Suprapubic skin (tissue), 4 donors: ENCODE measurements around the gene LRP4. TPM values are rescaled to one million over a fixed set of nuclear protein-coding genes. Genes with fewer than 3 reads are reported as not detected.

Source experiments
- DNase-seq, 2 donors: peaks; one replicate each; pipeline ENCODE4 v3.0.0-alpha.2; 2019; ENCODE audit warnings: low spot score in 2 of 2
- H3K27ac ChIP-seq: fragments of 200-600 bp; sonication (generic); one replicate; pipeline ENCODE4 v1.5.1; 2019
- H3K27me3 ChIP-seq: fragments of 200-600 bp; sonication (generic); one replicate; pipeline ENCODE4 v1.5.1; 2019
- H3K36me3 ChIP-seq: fragments of 200-600 bp; sonication (generic); one replicate; pipeline ENCODE4 v1.5.1; 2019
- H3K4me1 ChIP-seq: fragments of 200-600 bp; sonication (generic); one replicate; pipeline ENCODE4 v1.5.1; 2019
- H3K4me3 ChIP-seq: fragments of 200-600 bp; sonication (generic); one replicate; pipeline ENCODE4 v1.5.1; 2019; ENCODE audit warnings: mild to moderate bottlenecking
- H3K9me3 ChIP-seq: fragments of 200-600 bp; sonication (generic); one replicate; pipeline ENCODE4 v1.5.1; 2019
- EP300 ChIP-seq: sonication (generic); formaldehyde crosslinking; IDR thresholded peaks from one replicate; pipeline ENCODE4 v1.6.1; 2017; ENCODE audit warnings: antibody characterized with exemption
- POLR2A ChIP-seq, 2 donors: fragments of 450-650 bp; IDR thresholded peaks; one replicate each; pipeline ENCODE4 v1.6.1; 2017; ENCODE audit warnings: antibody characterized with exemption in 2 of 2, mild to moderate bottlenecking in 2 of 2, moderate library complexity in 2 of 2
- POLR2AphosphoS5 ChIP-seq, 3 donors: sonication (generic); formaldehyde crosslinking; IDR thresholded peaks; one replicate each; pipeline ENCODE4 v1.6.1; 2017; ENCODE audit warnings: antibody characterized with exemption in 3 of 3
- WGBS: methylation state at CpG from one replicate; pipeline ENCODE4 v1.1.5; 2018; 5-methylcytosine and 5-hydroxymethylcytosine counted together
- total RNA-seq, 4 donors: library from RNA; depleted of rRNA; stranded (reverse); fragments of >200 nt; gene quantifications; one replicate each; pipeline ENCODE4 v1.1.0, GENCODE V29; 2016
- TF ChIP-seq, protein P1 (sequence below), 2 donors: fragments of 200-600 bp in 1 of 2; fragments of 450-650 bp in 1 of 2; sonication (generic) in 1 of 2; IDR thresholded peaks; one replicate each; pipeline ENCODE4 v1.5.1; 2016 to 2019; ENCODE audit warnings: antibody characterized with exemption in 2 of 2, mild to moderate bottlenecking in 1 of 2, moderate library complexity in 1 of 2

Gene LRP4
- total RNA-seq, 4 donors from 2014 or later, result 52.2 to 308 (median 90.4) TPM

- Histone ChIP-seq H3K36me3 (no peaks in the 10 kb centered on the region), H3K27ac (no peak overlapping the region), H3K4me1 (peaks cover 5% of the 10 kb centered on the region), H3K27me3 (no peaks in the 10 kb centered on the region), H3K9me3 (no peaks in the 10 kb centered on the region), H3K4me3 (no peak overlapping the region)
- TF ChIP-seq POLR2AphosphoS5 (IDR thresholded peaks at IDR 0.05), result no peak
- TF ChIP-seq POLR2A (IDR thresholded peaks at IDR 0.05), result no peak
- TF ChIP-seq, protein P1, sequence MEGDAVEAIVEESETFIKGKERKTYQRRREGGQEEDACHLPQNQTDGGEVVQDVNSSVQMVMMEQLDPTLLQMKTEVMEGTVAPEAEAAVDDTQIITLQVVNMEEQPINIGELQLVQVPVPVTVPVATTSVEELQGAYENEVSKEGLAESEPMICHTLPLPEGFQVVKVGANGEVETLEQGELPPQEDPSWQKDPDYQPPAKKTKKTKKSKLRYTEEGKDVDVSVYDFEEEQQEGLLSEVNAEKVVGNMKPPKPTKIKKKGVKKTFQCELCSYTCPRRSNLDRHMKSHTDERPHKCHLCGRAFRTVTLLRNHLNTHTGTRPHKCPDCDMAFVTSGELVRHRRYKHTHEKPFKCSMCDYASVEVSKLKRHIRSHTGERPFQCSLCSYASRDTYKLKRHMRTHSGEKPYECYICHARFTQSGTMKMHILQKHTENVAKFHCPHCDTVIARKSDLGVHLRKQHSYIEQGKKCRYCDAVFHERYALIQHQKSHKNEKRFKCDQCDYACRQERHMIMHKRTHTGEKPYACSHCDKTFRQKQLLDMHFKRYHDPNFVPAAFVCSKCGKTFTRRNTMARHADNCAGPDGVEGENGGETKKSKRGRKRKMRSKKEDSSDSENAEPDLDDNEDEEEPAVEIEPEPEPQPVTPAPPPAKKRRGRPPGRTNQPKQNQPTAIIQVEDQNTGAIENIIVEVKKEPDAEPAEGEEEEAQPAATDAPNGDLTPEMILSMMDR (IDR thresholded peaks at IDR 0.05), result no peak
- TF ChIP-seq EP300, result no peak
- DNase-seq, result no peak
These were observed 81.5 kb downstream of the LRP4 start for GRCh38 chr11:46836870-46837269.

DNA sequence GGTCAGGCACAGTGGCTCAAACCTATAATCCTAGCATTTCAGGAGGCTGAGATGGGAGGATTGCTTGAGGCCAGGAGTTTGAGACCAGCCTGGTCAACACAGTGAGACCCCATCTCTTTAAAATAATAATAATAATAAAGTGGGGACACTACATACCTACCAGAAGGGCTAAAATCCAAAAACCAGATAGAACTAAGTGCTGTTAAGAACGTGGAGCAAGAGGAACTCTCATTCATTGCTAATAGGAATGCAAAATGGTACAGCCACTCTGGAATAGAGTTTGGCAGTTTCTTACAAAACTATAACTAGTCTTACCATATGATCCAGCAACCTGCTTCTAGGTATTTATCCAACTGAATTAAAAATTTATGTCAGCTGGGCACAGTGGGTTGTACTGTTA is 81.9 kb downstream of the LRP4 start:
- no peak for TF ChIP-seq POLR2AphosphoS5 (IDR thresholded peaks at IDR 0.05)
- H3K27ac ChIP-seq, result no peak overlapping the region
- 96% methylated on average over 1 of the region's 1 CpG for WGBS

DNA sequence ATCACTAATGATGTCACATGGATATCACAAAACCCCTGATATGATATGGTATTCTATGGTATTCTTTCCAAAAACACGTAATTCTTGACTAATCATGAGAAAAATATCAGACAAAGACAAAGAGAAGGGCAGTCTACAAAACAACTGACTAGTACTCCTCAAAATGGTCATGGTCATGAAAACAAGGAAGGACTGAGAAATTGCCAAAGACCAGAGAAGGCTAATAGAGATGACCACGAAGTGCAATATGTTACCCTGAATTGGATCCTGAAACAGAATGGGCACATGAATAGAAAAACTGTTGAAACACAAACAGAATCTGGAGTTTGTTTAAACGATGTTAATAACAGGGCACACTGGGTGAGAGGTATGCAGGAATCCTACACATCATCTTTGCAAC is 82.5 kb downstream of the LRP4 start:
- no peak for DNase-seq
- no peaks in the 10 kb centered on the region for H3K9me3 ChIP-seq
- H3K4me1 ChIP-seq, result peaks cover 5% of the 10 kb centered on the region
- no peak overlapping the region for H3K27ac ChIP-seq
- H3K4me3 ChIP-seq, result no peak overlapping the region
- no peaks in the 10 kb centered on the region for H3K27me3 ChIP-seq
- WGBS, result 82% methylated on average over 3 of the region's 3 CpGs
- no peaks in the 10 kb centered on the region for H3K36me3 ChIP-seq
- TF ChIP-seq POLR2AphosphoS5 (IDR thresholded peaks at IDR 0.05), result no peak
- TF ChIP-seq POLR2A (IDR thresholded peaks at IDR 0.05), result no peak
- TF ChIP-seq, protein P1 (IDR thresholded peaks at IDR 0.05), result no peak
- TF ChIP-seq EP300, result no peak

More for the DNA sequence above, 81.9 kb downstream of the LRP4 start:
- Histone ChIP-seq H3K4me1 (peaks cover 5% of the 10 kb centered on the region), H3K36me3 (no peaks in the 10 kb centered on the region), H3K9me3 (no peaks in the 10 kb centered on the region), H3K4me3 (no peak overlapping the region), H3K27me3 (no peaks in the 10 kb centered on the region)
- no peak for DNase-seq

DNA sequence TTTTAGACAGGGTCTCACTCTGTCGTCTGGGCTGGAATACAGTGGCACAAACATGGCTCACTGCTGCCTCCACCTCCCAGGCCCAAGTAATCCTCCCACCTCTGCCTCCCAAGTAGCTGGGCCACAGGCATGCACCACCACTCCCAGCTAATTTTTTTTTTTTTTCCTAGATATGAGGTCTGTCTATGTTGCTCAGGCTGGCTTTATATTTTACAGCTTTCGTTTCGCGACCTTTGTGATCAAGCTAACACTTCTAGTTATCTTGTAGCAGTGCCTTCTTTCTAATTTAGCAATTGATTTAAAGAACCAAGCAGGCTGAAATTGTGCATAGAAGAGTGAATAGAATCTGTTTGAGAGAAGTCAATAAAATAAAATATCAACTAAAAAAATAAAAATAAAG is 83.5 kb downstream of the LRP4 start:
- no peak for DNase-seq
- no peaks in the 10 kb centered on the region for H3K36me3 ChIP-seq
- H3K9me3 ChIP-seq, result no peaks in the 10 kb centered on the region
- 98% methylated on average over 4 of the region's 4 CpGs for WGBS
- H3K27ac ChIP-seq, result no peak overlapping the region
- H3K4me3 ChIP-seq, result no peak overlapping the region
- TF ChIP-seq, protein P1 (IDR thresholded peaks at IDR 0.05), result no peak
- TF ChIP-seq POLR2A (IDR thresholded peaks at IDR 0.05), result no peak
- no peak for TF ChIP-seq EP300
- no peak for TF ChIP-seq POLR2AphosphoS5 (IDR thresholded peaks at IDR 0.05)
- no peaks in the 10 kb centered on the region for H3K27me3 ChIP-seq
- peaks cover 5% of the 10 kb centered on the region for H3K4me1 ChIP-seq

GRCh38 chr11:46832511-46833214 is 85.7 kb downstream of the LRP4 start:
- TF ChIP-seq, protein P1 (IDR thresholded peaks at IDR 0.05), result no peak
- no peak for TF ChIP-seq EP300
- TF ChIP-seq POLR2A (IDR thresholded peaks at IDR 0.05), result no peak
- TF ChIP-seq POLR2AphosphoS5 (IDR thresholded peaks at IDR 0.05), result no peak
- 82% methylated on average over 5 of the region's 5 CpGs for WGBS
- H3K4me1 ChIP-seq, result peaks cover 6% of the 10 kb centered on the region
- no peak for DNase-seq
- no peak overlapping the region for H3K4me3 ChIP-seq
- no peaks in the 10 kb centered on the region for H3K36me3 ChIP-seq
- no peaks in the 10 kb centered on the region for H3K9me3 ChIP-seq
- no peaks in the 10 kb centered on the region for H3K27me3 ChIP-seq
- no peak overlapping the region for H3K27ac ChIP-seq

DNA sequence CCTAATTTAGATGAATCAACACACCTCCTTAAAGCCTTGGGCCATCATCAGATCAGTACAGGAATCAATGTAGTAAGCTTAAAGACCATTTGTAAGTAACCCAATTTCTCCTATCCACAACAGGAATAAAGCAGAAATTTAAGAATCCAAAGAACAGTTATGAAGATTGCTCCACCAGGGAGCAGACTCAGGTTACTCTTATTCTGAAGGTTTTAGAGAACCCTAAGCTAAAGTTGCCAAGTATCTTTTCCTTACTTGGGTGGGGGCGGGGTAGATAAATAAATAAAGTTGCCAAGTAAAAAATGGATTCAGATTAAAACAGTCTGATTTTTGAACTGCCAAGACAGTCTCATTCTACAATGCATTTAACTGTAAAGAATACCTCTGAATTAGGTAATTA is 90.4 kb downstream of the LRP4 start:
- TF ChIP-seq, protein P1 (IDR thresholded peaks at IDR 0.05), result no peak
- TF ChIP-seq EP300 (no peak), POLR2AphosphoS5 (IDR thresholded peaks at IDR 0.05) (no peak), POLR2A (IDR thresholded peaks at IDR 0.05) (no peak)
- 40% methylated on average over 1 of the region's 1 CpG for WGBS
- H3K4me1 ChIP-seq, result peaks cover 40% of the 10 kb centered on the region
- H3K27me3 ChIP-seq, result no peaks in the 10 kb centered on the region
- H3K4me3 ChIP-seq, result no peak overlapping the region
- no peaks in the 10 kb centered on the region for H3K9me3 ChIP-seq
- H3K27ac ChIP-seq, result no peak overlapping the region
- no peaks in the 10 kb centered on the region for H3K36me3 ChIP-seq
- no peak for DNase-seq
